GM19328 (cell line): ENCODE results near the gene CHRM4.
"Not testable (repeated sequence)": the region's sequence is repeated elsewhere in the genome, so short reads cannot be mapped to it uniquely, and the experiment has no call there.

ENCODE experiments used
- ATAC-seq: cut with Tn5 transposase; IDR thresholded peaks from one replicate; pipeline ENCODE4 v1.9.1; 2021; ENCODE audit warnings: mild to moderate bottlenecking, moderate library complexity; ENCODE audit not compliant: unreplicated experiment

Gene CHRM4

GRCh38 chr11:46382646-46383403 is 8.8 kb downstream of the CHRM4 start:
- ATAC-seq, result no peak

- no peak for ATAC-seq
These were observed 9.5 kb downstream of the CHRM4 start for GRCh38 chr11:46381819-46382645.

- no peak for ATAC-seq
These were observed 10.3 kb downstream of the CHRM4 start, which contains the start of gene MDK for GRCh38 chr11:46381048-46381818. Gene MDK, plus strand, starts transcription at chr11:46381669. Its CDS starts 389 bp downstream, at chr11:46382058.

- no peak for ATAC-seq
These were observed 11.1 kb downstream of the CHRM4 start for GRCh38 chr11:46380340-46381047.

- ATAC-seq, result not testable (repeated sequence)
These were observed 11.9 kb downstream of the CHRM4 start for GRCh38 chr11:46379482-46380293.

- no peak for ATAC-seq
These were observed 12.6 kb downstream of the CHRM4 start for GRCh38 chr11:46378811-46379481.

- no peak for ATAC-seq
These were observed 13.3 kb downstream of the CHRM4 start for GRCh38 chr11:46378296-46378695.

GRCh38 chr11:46377831-46378230 is 13.7 kb downstream of the CHRM4 start:
- ATAC-seq, result no peak

GRCh38 chr11:46377290-46377689 is 14.3 kb downstream of the CHRM4 start:
- ATAC-seq, result no peak

GRCh38 chr11:46376258-46377050 is 15.1 kb downstream of the CHRM4 start:
- no peak for ATAC-seq

- no peak for ATAC-seq
These were observed 16.0 kb downstream of the CHRM4 start for GRCh38 chr11:46375392-46376101.

GRCh38 chr11:46374815-46375214 is 16.8 kb downstream of the CHRM4 start:
- ATAC-seq, result no peak

GRCh38 chr11:46373787-46374740 is 17.5 kb downstream of the CHRM4 start:
- no peak for ATAC-seq

- not testable (repeated sequence) for ATAC-seq
These were observed 19.1 kb downstream of the CHRM4 start for GRCh38 chr11:46372501-46372900.

GRCh38 chr11:46372086-46372485 is 19.5 kb downstream of the CHRM4 start:
- ATAC-seq, result no peak

GRCh38 chr11:46371262-46371661 is 20.3 kb downstream of the CHRM4 start:
- not testable (repeated sequence) for ATAC-seq

GRCh38 chr11:46370253-46370652 is 21.3 kb downstream of the CHRM4 start:
- no peak for ATAC-seq
